ENCODE results near the gene REXO4. TPM values are rescaled to one million over a fixed set of nuclear protein-coding genes. Genes with fewer than 3 reads are reported as not detected.

The REXO4 gene
- total and polyA plus RNA-seq, 2 of the 4 experiments (the other 2 are of a cell fraction): 16.1 to 21.8 TPM

GRCh38 chr9:133454325-133454724, 36.5 kb upstream of the REXO4 start:
- Histone ChIP-seq H4K8ac (ENCODE audit: low read depth in 2 of 2, low read length in 2 of 2) (no peak overlapping the region), H2BK20ac (ENCODE audit: low read depth, low read length) (no peak overlapping the region), H3K9me1 (ENCODE audit: insufficient read depth, low read length) (no peaks in the 10 kb centered on the region), H3K56ac (ENCODE audit: extremely low read depth, insufficient read depth, low read length) (no peak overlapping the region), H3K9me3 (ENCODE audit: control insufficient read depth, insufficient read depth, low read length) (no peaks in the 10 kb centered on the region), H3K27ac (ENCODE audit: insufficient read depth, low read length) (no peak overlapping the region), H3K27me3 (ENCODE audit: control insufficient read depth, insufficient read depth, low read length) (no peaks in the 10 kb centered on the region), H4K20me1 (ENCODE audit: insufficient read depth, low read length) (no peaks in the 10 kb centered on the region), H2AFZ (replicated peaks; ENCODE audit: low read length, poor library complexity) (peak overlapping the region; percentile 39), H3K79me1 (ENCODE audit: low read depth in 1 of 2, low read length in 2 of 2) (no peaks in the 10 kb centered on the region), H3K4me1 (ENCODE audit: control insufficient read depth, insufficient read depth, low read length) (no peaks in the 10 kb centered on the region), H3K4me3 (ENCODE audit: insufficient read depth, low read depth, low read length) (no peak overlapping the region), H2BK15ac (ENCODE audit: low read depth, low read length) (no peak overlapping the region), H2BK5ac (ENCODE audit: low read depth, low read length, poor library complexity, severe bottlenecking) (no peak overlapping the region), H3K14ac (replicated peaks; ENCODE audit: low read depth, low read length) (no peak overlapping the region), H3K23ac (ENCODE audit: low read depth, low read length) (no peak overlapping the region), H3K36me3 (ENCODE audit: control insufficient read depth, insufficient read depth, low read length) (no peaks in the 10 kb centered on the region), H2AK5ac (ENCODE audit: low read depth, low read length) (no peak overlapping the region), H4K91ac (ENCODE audit: insufficient read depth, low read depth, low read length) (no peak overlapping the region), H3K9ac (ENCODE audit: low read depth, low read length) (no peak overlapping the region), H4K5ac (ENCODE audit: low read depth, low read length) (no peak overlapping the region), H3K18ac (ENCODE audit: low read depth, low read length) (no peak overlapping the region), H3K4me2 (ENCODE audit: low read depth, low read length) (no peak overlapping the region), H2AK9ac (replicated peaks; ENCODE audit: low read depth, low read length, poor library complexity) (no peak overlapping the region), H3K4ac (ENCODE audit: low read depth, low read length) (no peak overlapping the region), H2BK120ac (ENCODE audit: low read depth, low read length) (no peak overlapping the region)
- no peak for TF ChIP-seq FOS (IDR thresholded peaks at IDR 0.05; ENCODE audit: low read depth, low read length)
- TF ChIP-seq CHD1 (IDR thresholded peaks at IDR 0.05; ENCODE audit: low read depth, low read length): no peak
- TF ChIP-seq RFX5 (IDR thresholded peaks at IDR 0.05; ENCODE audit: low read depth, low read length): no peak
- no peak for TF ChIP-seq MXI1 (IDR thresholded peaks at IDR 0.05; ENCODE audit: borderline replicate concordance, low read depth, low read length)
- 85% methylated on average over 8 of the region's 19 CpGs; no CpG with 5 or more reads in 1 of the 2 experiments for WGBS, 2 experiments (ENCODE audit: extremely low coverage in 2 of 2, insufficient read length in 1 of 2)
- in situ Hi-C loops (cut with MboI; ENCODE audit: low sequenced_read_pairs): no loop called here
- intact Hi-C loops (cut with micrococcal nuclease): no loop called here
- dilution Hi-C loops (cut with HindIII; ENCODE audit: low sequenced_read_pairs, unreplicated experiment): no loop called here
- CTCF ChIA-PET: no interaction called here
- BruUV-seq (replicated peaks): no TSS peak
- no peak for ATAC-seq (ENCODE audit: low read depth)
- no peak for DNase-seq
- POLR2A ChIA-PET (ENCODE audit: unreplicated experiment): no interaction called here
